ENCODE measurements around the gene ALDH2.
"Not testable (repeated sequence)": the region's sequence is repeated elsewhere in the genome, so short reads cannot be mapped to it uniquely, and the experiment has no call there.

ALDH2 gene

GRCh38 chr12:111766608-111767361 lies at the start of gene ALDH2:
ALDH2 (plus strand) TSS chr12:111766933; CDS start chr12:111766983, 50 bp downstream.
- no peak for DNase-seq (ENCODE audit: low read depth in 2 of 2)

GRCh38 chr12:111719316-111719715 lies 47.4 kb upstream of the ALDH2 start:
- DNase-seq (ENCODE audit: low read depth in 2 of 2) = not testable (repeated sequence)

GRCh38 chr12:111720457-111720856 lies 46.3 kb upstream of the ALDH2 start:
- DNase-seq (ENCODE audit: low read depth in 2 of 2) = no peak

- DNase-seq (ENCODE audit: low read depth in 2 of 2) = not testable (repeated sequence)
Observed at GRCh38 chr12:111723646-111724360, 42.9 kb upstream of the ALDH2 start.

GRCh38 chr12:111728795-111729194 lies 37.9 kb upstream of the ALDH2 start:
- no peak for DNase-seq (ENCODE audit: low read depth in 2 of 2)

GRCh38 chr12:111730420-111730819 lies 36.3 kb upstream of the ALDH2 start:
- DNase-seq (ENCODE audit: low read depth in 2 of 2) = no peak

GRCh38 chr12:111732786-111733185 lies 33.9 kb upstream of the ALDH2 start:
- no peak for DNase-seq (ENCODE audit: low read depth in 2 of 2)

GRCh38 chr12:111733340-111733915 lies 33.3 kb upstream of the ALDH2 start:
- no peak for DNase-seq (ENCODE audit: low read depth in 2 of 2)

- not testable (repeated sequence) for DNase-seq (ENCODE audit: low read depth in 2 of 2)
Observed at GRCh38 chr12:111739524-111739923, 27.2 kb upstream of the ALDH2 start.

GRCh38 chr12:111741235-111741812 lies 25.4 kb upstream of the ALDH2 start:
- DNase-seq (ENCODE audit: low read depth in 2 of 2) = no peak

GRCh38 chr12:111745211-111745610 lies 21.5 kb upstream of the ALDH2 start:
- no peak for DNase-seq (ENCODE audit: low read depth in 2 of 2)

GRCh38 chr12:111747333-111747732 lies 19.4 kb upstream of the ALDH2 start:
- DNase-seq (ENCODE audit: low read depth in 2 of 2) = no peak

- DNase-seq (ENCODE audit: low read depth in 2 of 2) = no peak
Observed at GRCh38 chr12:111748151-111748672, 18.5 kb upstream of the ALDH2 start.

- no peak for DNase-seq (ENCODE audit: low read depth in 2 of 2)
Observed at GRCh38 chr12:111748867-111749266, 17.9 kb upstream of the ALDH2 start.

GRCh38 chr12:111749391-111749790 lies 17.3 kb upstream of the ALDH2 start:
- no peak for DNase-seq (ENCODE audit: low read depth in 2 of 2)

GRCh38 chr12:111753144-111753881 lies 13.4 kb upstream of the ALDH2 start:
- DNase-seq (ENCODE audit: low read depth in 2 of 2) = no peak

GRCh38 chr12:111754671-111755070 lies 12.1 kb upstream of the ALDH2 start:
- DNase-seq (ENCODE audit: low read depth in 2 of 2) = no peak

GRCh38 chr12:111756196-111756595 lies 10.5 kb upstream of the ALDH2 start:
- DNase-seq (ENCODE audit: low read depth in 2 of 2) = no peak

GRCh38 chr12:111756681-111757080 lies 10.1 kb upstream of the ALDH2 start:
- DNase-seq (ENCODE audit: low read depth in 2 of 2) = no peak

GRCh38 chr12:111757361-111758119 lies 9.2 kb upstream of the ALDH2 start:
- no peak for DNase-seq (ENCODE audit: low read depth in 2 of 2)

- DNase-seq (ENCODE audit: low read depth in 2 of 2) = no peak
Observed at GRCh38 chr12:111758120-111758561, 8.6 kb upstream of the ALDH2 start.

Data from stimulated activated CD8-positive, alpha-beta memory T cell treated with anti-CD3 and anti-CD28 coated beads, Interleukin-15, amount 100 ng/mL, for 4 hours (primary cell).